Spleen (tissue), 10 donors: Measurements from ENCODE around the gene GSTT4. TPM values are rescaled to one million over a fixed set of nuclear protein-coding genes. Genes with fewer than 3 reads are reported as not detected.

ENCODE experiments used
- polyA plus RNA-seq, 3 donors: library from polyadenylated mRNA; stranded (reverse); fragments of 200-250 nt; gene quantifications; one replicate each; pipeline ENCODE4 v1.2.1, GENCODE V29; 2013
- total RNA-seq, 7 donors: library from RNA; depleted of rRNA in 3 of 7; stranded (reverse); fragments of >200 nt in 3 of 7; fragmentation: NEBNext Ultra II Directional in 4 of 7; extraction: Animal tissue kit (Norgen Biotek cat#: 25700) in 4 of 7; gene quantifications; one replicate each; pipeline versions ENCODE4 v1.1.0 to v1.2.1, GENCODE V29; 2016 to 2021
- donor health status: healthy with polysubstance abuse.
- donor health status: DM: no; HTN: no; CAD: no; lungs with moderate emphysema.
- donor health status: DM: no; HTN: no; CAD: no.
- donor health status: Bipolar disorder and iron deficiency.
- donor health status: healthy.
- donor health status: DM: no; HTN: no; CAD: no.
- donor health status: DM: yes; HTN: yes; CAD: no.

The GSTT4 gene
- total and polyA plus RNA-seq, 10 donors = not detected

Other genes starting within 250 kb of the GSTT4 start
- gene C22orf15, start 242.5 kb downstream of the GSTT4 start, total RNA-seq = under 1 TPM in 4 of 7 donors, not detected in 3; 0.44 to 0.97 (median 0.76) TPM
- gene C22orf15, start 242.5 kb downstream of the GSTT4 start, polyA plus RNA-seq = 1 to 10 TPM in 1 of 3 donors, under 1 TPM in 2; 0.29 to 1.4 (median 0.59) TPM
- 100 to 1,000 TPM in 1 of 7 donors, 10 to 100 TPM in 6; 16.8 to 101 (median 83.4) TPM for gene CHCHD10, start 237.5 kb downstream of the GSTT4 start, total RNA-seq
- 100 to 1,000 TPM; 117 to 189 (median 167) TPM for gene CHCHD10, start 237.5 kb downstream of the GSTT4 start, polyA plus RNA-seq
- 10 to 100 TPM in 1 of 7 donors, 1 to 10 TPM in 5, under 1 TPM in 1; 0.66 to 11.0 (median 3.3) TPM for gene MMP11, start 232.6 kb downstream of the GSTT4 start, total RNA-seq
- gene MMP11, start 232.6 kb downstream of the GSTT4 start, polyA plus RNA-seq = 1 to 10 TPM; 4.4 to 6.8 (median 4.7) TPM
- 100 to 1,000 TPM in 2 of 7 donors, 10 to 100 TPM in 5; 72.8 to 166 (median 84.6) TPM for gene SMARCB1, start 218.5 kb downstream of the GSTT4 start, total RNA-seq
- gene SMARCB1, start 218.5 kb downstream of the GSTT4 start, polyA plus RNA-seq = 100 to 1,000 TPM in 1 of 3 donors, 10 to 100 TPM in 2; 64.2 to 100 (median 86.9) TPM
- 10 to 100 TPM; 10.2 to 62.8 (median 30.4) TPM for gene DERL3, start 166.4 kb downstream of the GSTT4 start, total RNA-seq
- gene DERL3, start 166.4 kb downstream of the GSTT4 start, polyA plus RNA-seq = 10 to 100 TPM; 16.1 to 18.8 (median 17.9) TPM
- gene SLC2A11, start 147.6 kb downstream of the GSTT4 start, total RNA-seq = 10 to 100 TPM; 12.0 to 21.7 (median 16.9) TPM
- gene SLC2A11, start 147.6 kb downstream of the GSTT4 start, polyA plus RNA-seq = 10 to 100 TPM; 15.6 to 23.5 (median 16.2) TPM
- gene MIF, start 111.1 kb downstream of the GSTT4 start, total RNA-seq = 100 to 1,000 TPM; 168 to 346 (median 211) TPM
- 100 to 1,000 TPM; 421 to 580 (median 501) TPM for gene MIF, start 111.1 kb downstream of the GSTT4 start, polyA plus RNA-seq
- 10 to 100 TPM in 1 of 7 donors, 1 to 10 TPM in 6; 2.0 to 11.6 (median 3.7) TPM for gene GSTT2B, start 44.3 kb downstream of the GSTT4 start, total RNA-seq
- 10 to 100 TPM in 1 of 3 donors, 1 to 10 TPM in 2; 4.7 to 11.6 (median 6.6) TPM for gene GSTT2B, start 44.3 kb downstream of the GSTT4 start, polyA plus RNA-seq
- gene DDTL, start 38.6 kb downstream of the GSTT4 start, total RNA-seq = 1 to 10 TPM in 6 of 7 donors, not detected in 1; 2.3 to 5.0 (median 2.3) TPM
- 1 to 10 TPM; 1.0 to 3.0 (median 1.5) TPM for gene DDTL, start 38.6 kb downstream of the GSTT4 start, polyA plus RNA-seq
- 100 to 1,000 TPM in 1 of 7 donors, 10 to 100 TPM in 6; 63.4 to 112 (median 67.8) TPM for gene DDT, start 31.0 kb downstream of the GSTT4 start, total RNA-seq
- 100 to 1,000 TPM; 138 to 224 (median 154) TPM for gene DDT, start 31.0 kb downstream of the GSTT4 start, polyA plus RNA-seq
- gene GSTT2, start 25.3 kb downstream of the GSTT4 start, total RNA-seq = under 1 TPM in 2 of 7 donors, not detected in 5; 0.44 to 0.95 TPM
- 1 to 10 TPM in 1 of 3 donors, under 1 TPM in 2; 0.16 to 1.3 (median 0.41) TPM for gene GSTT2, start 25.3 kb downstream of the GSTT4 start, polyA plus RNA-seq
- gene CABIN1, start 5.9 kb upstream of the GSTT4 start, total RNA-seq = 10 to 100 TPM; 51.3 to 89.5 (median 74.9) TPM
- 10 to 100 TPM; 25.5 to 44.1 (median 39.6) TPM for gene CABIN1, start 5.9 kb upstream of the GSTT4 start, polyA plus RNA-seq
- 1 to 10 TPM; 1.4 to 9.0 (median 3.2) TPM for gene SUSD2, start 176.0 kb upstream of the GSTT4 start, total RNA-seq
- 1 to 10 TPM; 2.2 to 4.0 (median 3.6) TPM for gene SUSD2, start 176.0 kb upstream of the GSTT4 start, polyA plus RNA-seq
- 10 to 100 TPM in 6 of 7 donors, 1 to 10 TPM in 1; 9.5 to 47.2 (median 28.9) TPM for gene GGT5, start 239.6 kb upstream of the GSTT4 start, total RNA-seq
- 10 to 100 TPM; 24.5 to 36.4 (median 32.6) TPM for gene GGT5, start 239.6 kb upstream of the GSTT4 start, polyA plus RNA-seq